Fibroblast of pulmonary artery (primary cell): Measurements from ENCODE around the gene LIN52.

Source experiments
- DNase-seq: peaks from one replicate; pipeline ENCODE4 v3.0.0-alpha.2; 2010; ENCODE audit warnings: low read depth
- H3K4me3 ChIP-seq: replicated peaks from 2 replicates; pipeline ENCODE4 v1.5.1; 2011; ENCODE audit warnings: low read depth, mild to moderate bottlenecking, control low read depth, low read length, moderate library complexity
- TF ChIP-seq, protein P1 (sequence below): IDR thresholded peaks from 2 replicates; pipeline ENCODE4 v1.5.1; 2011; ENCODE audit warnings: mild to moderate bottlenecking, control low read depth, low read length, inconsistent platforms; ENCODE audit errors: missing control alignments

The LIN52 gene

DNA sequence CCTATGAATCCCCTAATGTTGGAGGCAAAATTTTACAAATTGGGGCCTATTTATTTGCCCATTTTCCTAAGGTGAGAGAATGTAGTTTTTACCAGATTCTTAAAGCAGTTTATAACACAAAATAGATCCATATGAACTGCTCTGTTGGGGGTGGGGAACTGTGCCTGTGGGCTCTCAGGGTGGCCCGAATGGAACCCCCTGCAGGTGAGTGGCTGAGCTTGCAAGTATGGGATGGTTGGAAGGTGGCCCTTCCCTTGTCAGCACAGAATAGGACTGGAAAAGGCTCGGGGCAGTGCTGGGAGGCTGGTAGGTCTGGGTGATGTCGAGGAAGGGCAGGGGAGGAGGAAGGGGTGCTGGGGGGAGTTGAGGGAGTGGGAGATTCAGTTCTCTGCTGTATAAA is 159.4 kb downstream of the LIN52 start:
- DNase-seq = no peak
- TF ChIP-seq, protein P1, sequence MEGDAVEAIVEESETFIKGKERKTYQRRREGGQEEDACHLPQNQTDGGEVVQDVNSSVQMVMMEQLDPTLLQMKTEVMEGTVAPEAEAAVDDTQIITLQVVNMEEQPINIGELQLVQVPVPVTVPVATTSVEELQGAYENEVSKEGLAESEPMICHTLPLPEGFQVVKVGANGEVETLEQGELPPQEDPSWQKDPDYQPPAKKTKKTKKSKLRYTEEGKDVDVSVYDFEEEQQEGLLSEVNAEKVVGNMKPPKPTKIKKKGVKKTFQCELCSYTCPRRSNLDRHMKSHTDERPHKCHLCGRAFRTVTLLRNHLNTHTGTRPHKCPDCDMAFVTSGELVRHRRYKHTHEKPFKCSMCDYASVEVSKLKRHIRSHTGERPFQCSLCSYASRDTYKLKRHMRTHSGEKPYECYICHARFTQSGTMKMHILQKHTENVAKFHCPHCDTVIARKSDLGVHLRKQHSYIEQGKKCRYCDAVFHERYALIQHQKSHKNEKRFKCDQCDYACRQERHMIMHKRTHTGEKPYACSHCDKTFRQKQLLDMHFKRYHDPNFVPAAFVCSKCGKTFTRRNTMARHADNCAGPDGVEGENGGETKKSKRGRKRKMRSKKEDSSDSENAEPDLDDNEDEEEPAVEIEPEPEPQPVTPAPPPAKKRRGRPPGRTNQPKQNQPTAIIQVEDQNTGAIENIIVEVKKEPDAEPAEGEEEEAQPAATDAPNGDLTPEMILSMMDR = no peak
- no peak overlapping the region for H3K4me3 ChIP-seq

DNA sequence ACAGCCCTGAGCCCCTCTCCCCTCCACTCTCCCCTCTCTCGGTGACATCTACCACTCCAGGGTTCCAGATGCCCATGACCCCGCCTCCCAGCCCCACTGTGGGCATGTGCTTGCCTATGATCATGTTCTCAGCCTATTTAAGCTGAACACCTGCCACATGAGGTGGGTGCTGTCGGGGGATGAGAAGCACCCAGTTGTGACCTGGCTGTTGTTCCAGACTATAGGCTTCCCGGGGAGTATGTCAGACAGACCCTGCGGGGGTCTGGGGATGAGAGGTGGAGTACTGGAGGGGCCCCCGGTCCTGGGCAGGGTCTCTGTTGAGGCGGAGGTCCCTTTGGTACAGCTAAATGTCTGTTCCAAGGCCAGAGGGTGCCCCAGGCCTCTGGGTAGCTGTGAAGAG is 160.5 kb downstream of the LIN52 start:
- DNase-seq = no peak
- TF ChIP-seq, protein P1 = no peak

DNA sequence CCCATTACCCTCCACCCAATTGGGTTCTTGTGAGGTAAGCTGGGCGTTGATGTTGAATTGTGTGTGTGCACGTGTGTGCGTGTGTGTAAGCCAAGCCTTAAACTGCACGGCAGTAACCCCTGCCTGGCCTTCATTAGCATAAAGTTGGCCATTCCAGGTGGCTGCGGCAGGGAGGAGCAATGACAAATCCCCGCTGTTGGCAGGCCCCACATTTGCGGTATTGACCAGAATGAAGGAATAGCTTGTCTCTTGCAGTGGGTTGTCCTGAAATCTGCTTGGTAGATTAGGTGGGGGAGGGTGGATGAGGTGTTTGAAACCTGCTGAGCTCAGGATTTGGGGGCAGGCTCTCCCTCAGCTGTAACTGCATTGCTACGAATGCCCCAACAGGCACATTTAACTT is 161.8 kb downstream of the LIN52 start:
- DNase-seq = no peak
- TF ChIP-seq, protein P1 = no peak
- no peak overlapping the region for H3K4me3 ChIP-seq

More for the DNA sequence above, 160.5 kb downstream of the LIN52 start:
- H3K4me3 ChIP-seq = no peak overlapping the region

DNA sequence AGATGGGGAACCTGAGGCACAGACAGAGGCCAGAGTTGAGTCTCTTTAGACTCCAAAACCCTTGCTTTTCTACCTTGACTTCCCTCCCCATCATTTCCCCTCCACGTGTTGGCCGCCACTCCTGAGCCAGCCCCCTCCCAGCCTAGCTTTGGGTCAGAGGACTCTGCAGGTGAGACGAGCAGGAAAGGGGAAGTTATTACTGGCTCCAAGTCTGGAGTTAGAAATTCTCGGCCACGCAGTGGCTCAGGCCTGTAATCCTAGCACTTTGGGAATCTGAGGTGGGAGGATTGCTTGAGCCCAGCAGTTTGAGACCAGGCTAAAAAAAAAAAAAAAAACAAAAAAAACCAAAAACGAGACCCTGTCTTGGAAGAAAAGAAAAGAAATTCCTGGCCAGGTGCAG is 163.3 kb downstream of the LIN52 start:
- TF ChIP-seq, protein P1 = no peak
- no peak for DNase-seq
- no peak overlapping the region for H3K4me3 ChIP-seq

DNA sequence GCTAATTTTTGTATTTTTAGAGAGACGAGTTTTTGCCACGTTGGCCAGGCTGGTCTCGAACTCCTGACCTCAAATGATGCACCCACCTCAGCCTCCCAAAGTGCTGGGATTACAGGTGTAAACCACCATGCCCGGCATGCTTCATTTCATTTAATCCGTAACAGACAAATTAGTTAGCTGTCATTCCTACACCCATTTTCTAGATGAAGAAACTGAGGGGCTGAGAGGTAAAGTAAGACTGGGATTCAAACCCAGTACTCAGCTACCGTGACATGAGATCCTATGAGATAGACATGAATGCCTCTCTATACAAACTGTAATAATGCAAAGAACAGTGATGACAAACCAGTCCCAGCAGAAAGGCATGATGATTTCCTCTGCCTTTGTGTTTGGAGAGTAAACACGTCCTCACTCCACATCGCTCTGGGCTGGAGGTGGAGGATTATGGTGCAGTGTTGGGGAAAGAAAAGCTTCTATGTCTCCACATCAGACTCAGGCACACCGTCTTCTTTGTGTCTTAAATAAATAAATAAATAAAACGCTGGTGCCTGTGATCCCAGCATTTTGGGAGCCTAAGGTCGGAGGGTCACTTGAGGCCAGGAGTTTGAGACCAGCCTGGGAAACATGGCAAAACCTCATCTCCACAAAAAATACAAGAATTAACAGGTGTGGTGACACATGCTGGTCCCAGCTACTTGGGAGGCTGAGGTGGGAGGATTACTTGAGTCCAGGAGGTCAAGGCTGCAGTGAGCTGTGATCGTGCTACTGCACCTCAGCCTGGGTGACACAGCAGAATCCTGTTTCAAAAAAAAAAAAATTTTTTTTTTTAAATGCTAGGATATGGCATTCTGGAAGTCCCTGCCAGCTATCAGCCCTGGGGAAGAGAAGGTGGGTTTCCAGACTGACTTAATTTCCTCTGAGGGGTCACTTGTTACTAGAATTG is 164.9 kb downstream of the LIN52 start:
- TF ChIP-seq, protein P1 = no peak
- no peak for DNase-seq
- H3K4me3 ChIP-seq = no peak overlapping the region
